B cell (primary cell): ENCODE results near the gene CTSD. TPM values are rescaled to one million over a fixed set of nuclear protein-coding genes. Genes with fewer than 3 reads are reported as not detected.

Experiments used
- ATAC-seq: fragments of 200-7000 bp; cut with Tn5 transposase; one replicate; pipeline ENCODE4 v1.10.0; 2021; ENCODE audit warnings: low read depth, mild to moderate bottlenecking, moderate number of reproducible peaks, moderate library complexity
- CTCF ChIA-PET: fragments of 350-600 bp; sonication (Branson Sonifier 250); formaldehyde crosslinking; loops from one replicate; lab custom pipeline; 2021; ENCODE audit warnings: antibody characterized with exemption, inconsistent platforms; lab: Charles Lee
- POLR2A ChIA-PET: fragments of 350-600 bp; sonication (Branson Sonifier 250); formaldehyde crosslinking; loops from one replicate; lab custom pipeline; 2021; ENCODE audit warnings: antibody characterized with exemption; lab: Charles Lee
- DNase-seq: peaks from one replicate; pipeline ENCODE4 v3.0.0; 2013
- H2AFZ ChIP-seq: 2 replicates; pipeline ENCODE4 v1.6.1; 2012; ENCODE audit warnings: mild to moderate bottlenecking, low read depth, low read length; ENCODE audit not compliant: insufficient read depth, poor library complexity, severe bottlenecking
- H3K27ac ChIP-seq, 2 donors: 1 replicate in 1 of 2; 2 replicates in 1 of 2; pipeline ENCODE4 v1.5.1; 2012 to 2013; ENCODE audit warnings: low read length in 2 of 2, mild to moderate bottlenecking in 2 of 2, moderate library complexity in 1 of 2
- H3K27me3 ChIP-seq, 4 experiments: fragments of 200-600 bp in 1 of 4; sonication (generic) in 1 of 4; replicated peaks in 1 of 4; 1 replicate in 2 of 4; 2 replicates in 2 of 4; pipeline versions ENCODE4 v1.6.1 to v1.7.0; 2013 to 2016; ENCODE audit warnings: low read length in 3 of 4, mild to moderate bottlenecking in 2 of 4, mixed read lengths in 1 of 4, moderate library complexity in 1 of 4; ENCODE audit not compliant: insufficient read depth in 4 of 4, control insufficient read depth in 3 of 4; ENCODE audit errors: control extremely low read depth in 1 of 4
- H3K36me3 ChIP-seq, 2 experiments: replicated peaks in 1 of 2; 1 replicate in 1 of 2; 2 replicates in 1 of 2; pipeline versions ENCODE4 v1.6.1 to v1.7.1; 2013; ENCODE audit warnings: low read length in 1 of 2; ENCODE audit not compliant: insufficient read depth in 2 of 2, control insufficient read depth in 1 of 2; ENCODE audit errors: control extremely low read depth in 1 of 2, extremely low read depth in 1 of 2
- H3K4me1 ChIP-seq, 2 donors: fragments of 200-600 bp in 1 of 2; sonication (generic) in 1 of 2; 1 replicate in 1 of 2; 2 replicates in 1 of 2; pipeline versions ENCODE4 v1.5.1 to v1.6.1; 2013 to 2017; ENCODE audit warnings: low read length in 2 of 2; ENCODE audit not compliant: control insufficient read depth in 2 of 2, insufficient read depth in 2 of 2
- H3K4me2 ChIP-seq: replicated peaks from 2 replicates; pipeline ENCODE3; 2012; ENCODE audit warnings: mild to moderate bottlenecking, low read depth, low read length; ENCODE audit not compliant: poor library complexity, severe bottlenecking
- H3K4me3 ChIP-seq, 5 experiments: fragments of 200-600 bp in 1 of 5; sonication (generic) in 1 of 5; 1 replicate in 3 of 5; 2 replicates in 2 of 5; pipeline versions ENCODE4 v1.5.1 to v1.7.0; 2011 to 2016; ENCODE audit warnings: low read length in 4 of 5, mild to moderate bottlenecking in 4 of 5, low read depth in 2 of 5, control low read depth in 1 of 5, moderate library complexity in 1 of 5; ENCODE audit not compliant: insufficient read depth in 1 of 5; ENCODE audit errors: control extremely low read depth in 1 of 5, extremely low read depth in 1 of 5
- H3K79me2 ChIP-seq: fragments of 200-600 bp; sonication (generic); one replicate; pipeline ENCODE4 v1.6.0; 2016; ENCODE audit warnings: low read length; ENCODE audit not compliant: control insufficient read depth, insufficient read depth
- H3K9ac ChIP-seq: fragments of 200-600 bp; sonication (generic); 2 replicates; pipeline ENCODE4 v1.6.1; 2017; ENCODE audit warnings: mild to moderate bottlenecking, low read length, moderate library complexity
- H3K9me3 ChIP-seq, 3 donors: one replicate each; pipeline versions ENCODE4 v1.6.1 to v1.7.1; 2013; ENCODE audit warnings: low read length in 2 of 3; ENCODE audit not compliant: control insufficient read depth in 2 of 3, insufficient read depth in 1 of 3; ENCODE audit errors: control extremely low read depth in 1 of 3
- H4K20me1 ChIP-seq: 2 replicates; pipeline ENCODE4 v1.6.0; 2012; ENCODE audit warnings: mild to moderate bottlenecking, low read length; ENCODE audit not compliant: insufficient read depth, control insufficient read depth, poor library complexity, severe bottlenecking
- H3K27ac Mint-ChIP-seq: one replicate; pipeline ENCODE4 v1.8.0; 2021; ENCODE audit warnings: mixed read lengths
- H3K27me3 Mint-ChIP-seq: one replicate; pipeline ENCODE4 v1.8.0; 2021; ENCODE audit warnings: mixed read lengths
- H3K4me1 Mint-ChIP-seq: one replicate; pipeline ENCODE4 v1.8.0; 2021; ENCODE audit warnings: mixed read lengths
- H3K4me3 Mint-ChIP-seq: one replicate; pipeline ENCODE4 v1.8.0; 2021; ENCODE audit warnings: mixed read lengths
- H3K9me3 Mint-ChIP-seq: one replicate; pipeline ENCODE4 v1.8.0; 2022; ENCODE audit warnings: mixed read lengths; ENCODE audit not compliant: insufficient read depth
- CTCF ChIP-seq: fragments of 200-600 bp; IDR thresholded peaks from one replicate; pipeline ENCODE4 v1.8.0; 2022; ENCODE audit warnings: antibody characterized with exemption, mild to moderate bottlenecking
- EZH2 ChIP-seq: IDR thresholded peaks from 2 replicates; pipeline ENCODE4 v1.6.1; 2012; ENCODE audit warnings: borderline replicate concordance, low read depth, mild to moderate bottlenecking, moderate library complexity, low read length; ENCODE audit not compliant: insufficient read depth, poor library complexity, severe bottlenecking
- whole genome bisulfite sequencing: methylation state at CpG from one replicate; pipeline ENCODE4 v1.1.5; 2013; ENCODE audit warnings: missing lambda C conversion rate; ENCODE audit not compliant: insufficient coverage; 5-methylcytosine and 5-hydroxymethylcytosine counted together
- intact Hi-C: fragments of 100-400 bp; cut with micrococcal nuclease; formaldehyde crosslinking; loops from one replicate; pipeline ENCODE4 v1.10.0; 2022
- polyA plus RNA-seq: library from polyadenylated mRNA; depleted of rRNA; stranded (reverse); fragments of >200 nt; gene quantifications from 2 replicates; pipeline ENCODE4 v1.2.3, GENCODE V29; 2012
- total RNA-seq, 2 donors: library from RNA; stranded (reverse); fragments of 120-200 nt in 1 of 2; gene quantifications; 1 replicate in 1 of 2; 2 replicates in 1 of 2; pipeline versions ENCODE4 v1.2.3 to v1.2.4, GENCODE V29; 2013 to 2022

CTSD gene
- total and polyA plus RNA-seq, 2 donors (not counting 1 experiment from before 2014, with no cell fraction given): 42.2 to 83.5 TPM

DNA sequence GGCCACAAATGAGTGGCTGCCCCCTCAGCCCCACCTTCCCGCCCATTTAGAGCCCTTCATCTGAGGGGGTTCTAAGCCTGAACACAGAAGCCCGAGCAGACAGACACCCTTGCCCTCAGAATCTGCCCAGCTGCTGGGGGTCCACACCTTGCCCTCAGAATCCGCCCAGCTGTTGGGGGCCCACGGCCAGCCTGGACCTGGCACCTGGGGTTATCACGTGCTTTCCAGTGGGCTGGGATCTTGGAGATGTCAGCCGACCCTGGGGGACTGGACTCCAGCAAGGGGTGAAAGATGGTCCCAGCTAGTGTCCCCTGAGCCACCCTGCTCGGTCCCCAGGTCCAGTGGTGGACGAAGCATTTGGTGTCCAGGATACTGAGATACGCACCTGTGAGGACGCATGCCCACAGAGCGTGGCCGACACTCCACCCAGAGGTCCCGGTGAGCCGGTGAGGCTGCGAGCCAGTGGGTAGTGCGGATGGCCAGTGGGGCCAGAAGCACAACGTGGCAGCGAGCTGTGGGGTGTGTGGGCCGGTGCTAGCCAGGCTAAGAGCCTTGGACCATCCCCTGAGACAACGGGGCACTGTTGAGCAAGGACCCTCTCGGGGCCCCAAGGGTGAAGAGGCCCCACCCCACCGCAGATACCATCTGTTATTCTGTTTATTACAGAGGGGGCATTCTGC is 3.1 kb upstream of the CTSD start:
- Histone ChIP-seq H3K4me2 (no peak overlapping the region), H3K9ac (no peak overlapping the region), H2AFZ (no peak overlapping the region), H3K4me1 (peaks cover 13 to 22% of the 10 kb centered on the region in 2 donors), H3K27me3 (peaks cover 0 to 4% (median 0%) of the 10 kb centered on the region in 4 experiments), H4K20me1 (peaks cover 13% of the 10 kb centered on the region), H3K9me3 (no peaks in the 10 kb centered on the region), H3K79me2 (peaks cover 19% of the 10 kb centered on the region), H3K4me3 (no peak overlapping the region), H3K27ac (no peak overlapping the region), H3K36me3 (no peaks in the 10 kb centered on the region)
- Mint-ChIP-seq H3K9me3 (no peaks in the 10 kb centered on the region), H3K4me1 (peaks cover 14% of the 10 kb centered on the region), H3K4me3 (no peak overlapping the region), H3K27ac (no peak overlapping the region), H3K27me3 (peaks cover 17% of the 10 kb centered on the region)
- no peak for DNase-seq
- ChIA-PET CTCF (interaction anchor here (1.2 kb wide), 1 partner anchor 66 kb away, joined by 5 read pairs; no protein-coding TSS in a partner anchor), POLR2A (no interaction called here)
- no peak for TF ChIP-seq EZH2
- TF ChIP-seq CTCF: no peak
- intact Hi-C loops: loop anchor here (10.0 kb wide), 1 partner anchor 78 kb away; no protein-coding TSS in a partner anchor
- ATAC-seq: no peak
- WGBS: 93% methylated on average over 22 of the region's 22 CpGs
